Activated T-helper 1 cell treated with anti-CD3 and anti-CD28 coated beads, Interleukin-2, amount 50 U/mL, for 16 hours (primary cell): ENCODE measurements around the gene DMRTA1.
"Not testable (repeated sequence)": the region's sequence is repeated elsewhere in the genome, so short reads cannot be mapped to it uniquely, and the experiment has no call there.

Source experiments
- DNase-seq, 2 donors: peaks; one replicate each; pipeline ENCODE4 v3.0.0-alpha.2; 2020; ENCODE audit warnings: low read depth in 1 of 2, low spot score in 1 of 2

Gene DMRTA1, protein sequence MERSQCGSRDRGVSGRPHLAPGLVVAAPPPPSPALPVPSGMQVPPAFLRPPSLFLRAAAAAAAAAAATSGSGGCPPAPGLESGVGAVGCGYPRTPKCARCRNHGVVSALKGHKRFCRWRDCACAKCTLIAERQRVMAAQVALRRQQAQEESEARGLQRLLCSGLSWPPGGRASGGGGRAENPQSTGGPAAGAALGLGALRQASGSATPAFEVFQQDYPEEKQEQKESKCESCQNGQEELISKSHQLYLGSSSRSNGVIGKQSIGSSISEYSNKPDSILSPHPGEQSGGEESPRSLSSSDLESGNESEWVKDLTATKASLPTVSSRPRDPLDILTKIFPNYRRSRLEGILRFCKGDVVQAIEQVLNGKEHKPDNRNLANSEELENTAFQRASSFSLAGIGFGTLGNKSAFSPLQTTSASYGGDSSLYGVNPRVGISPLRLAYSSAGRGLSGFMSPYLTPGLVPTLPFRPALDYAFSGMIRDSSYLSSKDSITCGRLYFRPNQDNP

DNA sequence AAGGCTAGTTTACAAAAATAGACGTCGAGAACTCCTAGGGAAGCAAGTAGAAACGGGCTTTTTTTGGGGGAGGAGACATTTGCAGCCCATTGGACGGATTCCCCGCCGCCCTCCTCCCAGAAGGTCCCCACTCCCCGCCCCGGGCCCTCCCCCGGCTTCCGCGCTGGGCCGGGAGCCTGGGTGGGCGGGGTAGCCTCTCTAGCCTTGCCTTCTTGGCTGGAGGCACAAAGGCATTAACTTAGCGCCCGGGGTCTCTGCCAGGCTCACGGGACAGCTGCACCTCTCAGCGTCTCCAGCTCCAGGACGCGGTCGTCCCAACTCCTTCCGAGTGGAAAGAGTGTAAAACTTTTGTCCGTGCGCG, at the start of gene DMRTA1:
TSS of gene DMRTA1 (plus strand) at position 236 of the 361 bp plus-strand sequence. CDS start 242 bp downstream, outside the sequence.
- DNase-seq, result no peak

DNA sequence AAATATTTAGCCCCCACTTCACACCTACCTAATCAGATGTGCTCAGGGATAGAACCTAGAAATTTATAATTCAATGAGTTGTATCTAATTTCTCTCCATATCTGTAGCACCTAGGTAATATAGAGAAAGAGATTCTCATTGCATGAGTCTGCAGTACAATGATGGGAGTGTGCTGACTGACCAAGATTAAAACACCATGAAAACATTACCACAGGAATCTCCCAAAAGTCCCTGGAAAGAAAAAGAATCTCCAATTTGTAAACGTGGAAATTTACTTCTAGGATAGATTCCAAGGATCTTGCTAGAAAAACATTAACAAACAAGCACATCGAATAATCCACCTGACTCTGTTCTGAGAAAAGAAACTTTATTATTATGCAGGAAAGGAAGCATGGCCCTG, 45.0 kb upstream of the DMRTA1 start:
- DNase-seq, result no peak

DNA sequence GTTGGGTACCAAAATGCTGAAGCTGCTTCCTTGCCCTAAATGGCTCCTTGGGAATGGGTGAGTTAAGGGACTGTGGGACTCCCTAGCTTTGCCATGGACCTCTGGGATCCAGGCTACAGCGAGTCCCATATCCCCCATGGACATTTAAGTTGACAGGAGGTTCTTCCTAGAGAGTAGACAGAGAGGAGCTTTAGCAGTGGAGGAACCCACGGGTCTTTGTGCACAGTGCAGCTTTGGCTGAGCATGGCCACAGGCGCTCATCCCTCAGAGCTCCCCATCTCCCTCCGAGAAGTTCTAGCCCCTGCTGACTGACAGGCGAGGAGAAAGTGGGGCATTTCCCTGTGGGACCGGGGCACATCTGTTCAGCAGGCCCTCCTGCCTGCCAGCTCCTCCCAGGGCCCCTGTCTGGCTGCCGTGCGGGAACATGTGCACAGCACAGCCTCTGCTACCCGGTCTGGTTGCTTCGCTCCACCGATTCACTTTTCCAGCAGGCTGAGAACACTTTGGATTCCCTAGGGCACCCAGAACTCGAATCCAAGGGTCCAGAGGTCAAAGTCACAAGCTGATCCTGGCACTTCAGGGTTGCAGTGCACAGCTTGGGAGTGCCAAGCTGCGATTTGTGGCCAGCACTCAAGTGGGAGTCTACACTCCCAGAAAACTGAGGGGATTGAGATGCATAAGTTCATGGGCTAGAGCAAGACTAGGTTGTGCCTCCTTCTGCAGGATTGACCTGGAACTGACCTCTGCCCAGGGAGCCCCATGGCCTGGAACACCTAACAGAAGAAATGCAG, 40.6 kb upstream of the DMRTA1 start:
- DNase-seq, result no peak

DNA sequence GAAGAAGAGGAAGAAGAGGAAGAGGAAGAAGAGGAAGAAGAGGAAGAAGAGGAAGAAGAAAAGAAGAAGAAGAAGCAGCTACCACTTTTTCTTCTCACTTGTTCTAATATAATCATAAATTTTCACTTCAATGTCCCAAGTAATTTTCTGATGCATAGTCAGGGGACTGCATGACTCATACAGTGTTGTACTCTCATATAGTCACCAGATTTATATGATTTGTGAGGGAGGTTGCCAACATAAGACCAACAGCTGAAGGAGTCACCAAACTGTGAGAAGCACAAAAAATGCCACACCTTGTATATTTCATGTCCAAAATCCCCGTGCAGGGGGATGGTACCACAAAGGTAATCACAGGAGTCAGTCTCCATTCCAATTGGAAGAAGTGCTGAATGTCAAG, 32.7 kb upstream of the DMRTA1 start:
- no peak for DNase-seq

DNA sequence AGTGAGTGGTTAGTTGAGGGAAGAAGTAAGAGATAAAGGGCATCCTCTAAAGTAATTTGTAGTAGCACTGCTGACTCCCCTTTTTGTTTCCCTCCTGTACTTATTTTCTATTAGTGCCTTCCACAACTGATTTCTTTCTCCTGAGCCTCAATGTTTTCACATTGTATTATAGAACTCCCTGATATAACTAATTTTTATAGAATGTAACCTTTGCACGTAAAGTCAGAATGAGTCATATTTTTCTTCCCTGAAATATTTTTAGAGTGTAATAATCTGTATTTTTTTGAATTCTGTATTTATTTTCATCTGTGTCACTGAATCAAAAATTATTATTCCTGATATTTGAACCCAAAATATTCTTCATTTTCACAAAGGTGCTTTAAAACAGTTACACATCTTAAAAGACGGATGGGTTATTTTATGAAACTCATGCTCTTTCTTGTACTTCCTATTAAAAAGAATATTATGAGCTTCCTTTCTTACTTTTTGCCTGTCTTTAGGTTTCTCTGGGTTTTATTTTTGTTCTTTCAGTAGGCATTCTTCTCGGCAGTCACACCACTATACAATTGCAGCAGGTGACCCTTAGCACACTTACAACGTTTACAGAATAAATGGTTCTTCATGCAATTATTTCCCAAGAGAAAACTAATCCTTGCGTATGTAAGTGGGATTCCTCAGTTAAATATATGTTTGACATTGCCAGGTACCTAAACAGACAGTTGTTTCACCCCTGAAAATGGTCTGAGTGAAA, 30.5 kb upstream of the DMRTA1 start:
- DNase-seq, result no peak

DNA sequence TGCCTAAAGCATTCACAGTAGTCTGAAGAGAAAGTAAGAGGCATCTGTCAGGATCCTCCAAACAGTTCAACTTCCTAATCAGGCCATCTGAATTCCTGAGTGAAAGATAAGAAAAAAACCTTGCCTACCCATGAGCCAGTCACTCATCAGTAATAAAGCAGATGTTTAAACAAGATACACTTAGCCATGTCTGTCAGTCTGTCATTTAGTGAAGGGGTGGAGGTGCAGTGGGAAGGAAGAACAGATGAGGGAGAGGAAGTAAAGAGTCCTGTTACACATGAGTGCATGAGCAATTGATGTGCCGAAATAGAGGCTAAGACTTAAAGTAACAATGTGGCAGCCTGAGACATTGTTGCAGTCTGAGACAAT, 29.9 kb upstream of the DMRTA1 start:
- DNase-seq, result no peak

DNA sequence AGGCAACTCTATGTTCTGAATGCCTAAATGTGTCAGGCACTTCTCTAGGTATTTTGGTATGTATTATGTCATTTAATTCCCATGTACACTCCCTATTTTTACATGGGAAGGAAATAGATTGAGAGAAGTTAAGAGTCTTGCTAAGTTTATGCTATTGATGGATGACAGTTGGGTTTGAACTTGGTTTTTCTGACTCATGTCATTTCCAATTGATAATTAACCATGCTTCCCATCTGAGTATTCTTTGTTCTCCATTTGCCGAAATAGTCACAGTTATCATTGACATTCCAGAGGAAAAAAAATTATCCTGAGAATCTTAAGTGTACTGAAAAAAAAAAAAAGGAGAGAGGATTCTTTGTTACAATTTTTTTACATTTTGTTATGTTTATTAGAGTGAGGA, 23.1 kb upstream of the DMRTA1 start:
- DNase-seq, result no peak

DNA sequence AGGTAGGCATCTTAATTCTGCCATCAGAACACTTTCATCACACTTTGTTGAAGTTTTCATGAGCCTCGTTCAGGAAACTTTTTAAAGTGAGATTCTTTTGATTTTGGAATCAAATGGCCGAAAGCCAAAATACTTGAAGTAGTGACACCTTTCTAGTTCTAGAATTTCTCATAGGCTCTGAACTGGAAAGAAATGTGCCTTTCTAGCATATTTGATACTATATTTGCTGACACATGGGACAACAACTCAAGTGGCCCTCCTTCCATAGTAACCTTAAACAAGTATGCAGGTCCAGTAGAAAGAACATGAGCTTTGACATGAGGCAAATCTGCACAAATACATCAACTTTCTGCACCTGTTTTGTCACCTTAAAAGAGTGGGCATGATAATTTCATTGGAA, 22.0 kb upstream of the DMRTA1 start:
- no peak for DNase-seq

DNA sequence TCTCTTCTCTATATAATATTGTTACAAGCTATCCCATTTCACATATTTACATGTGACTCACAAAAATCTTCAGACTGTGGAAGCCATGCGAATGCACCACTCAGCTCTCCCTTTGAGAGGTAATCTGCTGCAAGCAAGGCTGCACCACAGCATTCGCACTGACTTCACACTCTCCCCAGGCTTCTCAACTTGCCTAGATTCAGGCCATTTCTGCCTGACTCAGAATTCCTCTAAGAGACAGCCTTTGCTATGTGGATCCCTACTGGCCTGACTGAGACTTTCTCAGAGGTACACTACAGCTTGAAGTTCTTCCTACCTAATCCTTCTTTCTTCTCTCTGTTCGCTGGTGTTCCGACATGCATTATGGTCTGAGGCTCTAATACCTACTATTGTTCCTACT, 21.1 kb upstream of the DMRTA1 start:
- DNase-seq, result no peak

DNA sequence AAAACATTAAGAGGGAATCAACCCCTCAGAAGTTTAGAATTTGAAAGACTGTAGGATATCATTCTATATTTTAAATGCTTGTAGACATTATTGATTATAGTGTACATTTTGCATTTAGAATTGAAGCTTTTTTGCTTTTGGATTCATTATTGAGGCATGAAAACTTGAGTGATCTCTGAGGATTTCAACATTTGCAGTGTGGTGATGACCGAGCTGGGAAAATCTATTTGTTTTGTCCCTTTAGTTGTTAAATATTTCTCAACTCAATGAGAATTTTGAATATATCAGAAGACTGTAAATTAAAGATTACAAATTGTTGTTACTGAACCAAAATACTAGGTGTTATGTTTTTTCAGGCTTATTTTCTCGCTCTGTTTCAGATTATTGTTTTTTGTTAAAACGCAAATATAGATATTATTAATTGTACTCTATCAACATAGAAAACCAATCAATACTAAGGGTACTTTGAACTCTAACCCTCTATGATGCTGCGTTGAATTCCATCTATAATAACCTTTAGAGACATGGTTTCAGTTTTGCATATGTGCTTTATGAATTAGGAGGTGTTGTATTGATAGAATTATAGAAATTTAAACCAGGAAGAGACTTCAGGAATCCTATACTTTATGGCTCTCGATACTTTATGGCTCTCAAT, 19.3 kb upstream of the DMRTA1 start:
- DNase-seq, result no peak

DNA sequence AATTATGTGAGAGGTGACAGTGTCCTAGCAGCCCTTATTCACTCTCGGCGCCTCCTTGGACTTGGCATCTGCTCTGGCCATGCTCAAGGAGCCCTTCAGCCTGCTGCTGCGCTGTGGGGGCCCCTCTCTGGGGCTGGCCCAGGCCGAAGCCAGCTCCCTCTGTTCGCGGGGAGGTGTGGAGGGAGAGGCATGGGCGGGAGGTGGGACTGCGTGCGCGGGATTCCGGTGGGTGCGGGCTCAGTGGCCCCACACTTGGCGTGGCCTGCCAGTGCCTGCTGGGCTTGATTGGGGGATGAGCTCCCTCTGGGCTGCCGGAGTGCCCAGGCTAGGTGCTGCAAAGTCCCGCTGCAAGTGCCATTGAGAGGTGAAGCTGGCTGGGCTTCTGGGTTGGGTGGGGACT, 12.9 kb upstream of the DMRTA1 start:
- no peak for DNase-seq

DNA sequence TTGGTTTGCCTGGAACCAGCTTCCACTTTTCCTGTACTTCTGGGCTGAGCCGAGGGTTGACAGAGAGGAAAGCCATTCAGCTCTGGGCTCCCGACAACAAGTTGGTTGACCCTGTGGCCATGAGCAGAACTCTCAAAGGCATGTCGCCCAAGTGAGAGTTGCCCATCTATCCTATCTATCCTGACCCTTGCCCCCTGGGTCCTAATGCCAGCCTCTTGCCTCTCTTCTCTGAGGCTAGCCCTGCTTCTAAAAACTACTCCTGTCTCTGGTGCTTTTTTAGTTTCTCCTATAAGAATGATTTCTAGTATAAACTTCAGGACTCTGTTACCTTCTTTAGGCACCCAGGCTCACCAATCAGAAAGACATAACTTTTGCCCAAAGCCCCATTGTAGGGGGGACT, 11.4 kb upstream of the DMRTA1 start:
- DNase-seq, result not testable (repeated sequence)

DNA sequence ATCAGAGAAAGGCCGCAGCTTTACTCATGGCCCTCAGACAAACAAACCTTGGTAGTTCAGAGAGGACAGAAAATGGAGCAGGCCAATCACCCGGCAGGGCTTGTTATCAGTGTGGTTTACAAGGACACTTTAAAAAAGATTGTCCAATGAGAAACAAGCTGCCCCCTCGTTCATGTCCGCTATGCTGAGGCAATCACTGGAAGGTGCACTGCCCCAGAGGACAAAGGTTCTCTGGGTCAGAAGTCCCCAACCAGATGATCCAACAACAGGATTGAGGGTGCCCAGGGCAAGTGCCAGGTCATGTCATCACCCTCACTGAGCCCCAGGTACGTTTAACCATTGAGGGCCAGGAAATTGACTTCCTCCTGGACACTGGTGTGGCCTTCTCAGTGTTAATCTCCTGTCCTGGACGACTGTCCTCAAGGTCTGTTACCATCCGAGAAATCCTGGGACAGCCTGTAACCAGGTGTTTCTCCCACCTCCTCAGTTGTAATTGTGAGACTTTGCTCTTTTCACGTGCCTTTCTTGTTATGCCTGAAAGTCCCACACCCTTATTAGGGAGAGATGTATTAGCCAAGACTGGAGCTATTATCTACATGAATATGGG, 9.1 kb upstream of the DMRTA1 start:
- DNase-seq, result not testable (repeated sequence)

DNA sequence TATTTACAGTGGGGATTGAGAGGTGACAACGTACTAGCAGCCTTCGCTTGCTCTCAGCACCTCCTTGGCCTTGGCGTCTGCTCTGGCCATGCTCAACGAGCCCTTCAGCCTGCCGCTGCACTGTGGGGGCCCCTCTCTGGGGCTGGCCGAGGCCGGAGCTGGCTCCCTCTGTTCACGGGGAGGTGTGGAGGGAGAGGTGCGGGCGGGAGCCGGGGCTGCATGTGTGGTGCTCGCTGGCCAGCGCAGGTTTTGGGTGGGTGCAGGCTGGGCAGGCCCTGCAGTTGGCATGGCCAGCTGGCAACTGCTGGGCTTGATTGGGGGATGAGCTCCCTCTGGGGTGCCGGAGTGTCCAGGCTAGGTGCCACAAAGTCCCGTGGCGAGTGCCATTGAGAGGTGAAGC, 5.8 kb upstream of the DMRTA1 start:
- DNase-seq, result no peak

DNA sequence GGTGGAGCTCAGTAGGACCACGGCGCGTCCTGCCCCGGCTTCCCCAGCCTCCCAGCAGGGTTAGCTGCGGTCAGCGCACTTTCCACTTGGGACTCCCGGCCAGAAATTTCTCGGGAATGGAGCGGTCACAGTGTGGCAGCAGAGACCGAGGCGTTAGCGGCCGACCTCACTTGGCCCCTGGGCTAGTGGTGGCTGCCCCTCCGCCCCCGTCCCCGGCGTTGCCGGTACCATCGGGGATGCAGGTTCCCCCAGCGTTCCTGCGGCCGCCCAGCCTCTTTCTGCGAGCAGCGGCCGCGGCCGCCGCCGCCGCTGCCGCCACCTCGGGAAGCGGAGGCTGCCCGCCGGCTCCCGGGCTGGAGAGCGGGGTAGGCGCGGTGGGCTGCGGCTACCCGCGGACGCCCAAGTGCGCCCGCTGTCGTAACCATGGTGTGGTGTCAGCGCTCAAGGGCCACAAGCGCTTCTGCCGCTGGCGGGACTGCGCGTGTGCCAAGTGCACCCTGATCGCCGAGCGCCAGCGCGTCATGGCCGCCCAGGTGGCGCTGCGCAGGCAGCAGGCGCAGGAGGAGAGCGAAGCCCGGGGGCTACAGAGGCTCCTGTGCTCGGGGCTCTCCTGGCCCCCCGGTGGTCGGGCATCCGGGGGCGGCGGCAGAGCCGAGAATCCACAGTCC, 460 bp downstream of the DMRTA1 start:
- peak in 1 of 2 donors; percentile 2 for DNase-seq

DNA sequence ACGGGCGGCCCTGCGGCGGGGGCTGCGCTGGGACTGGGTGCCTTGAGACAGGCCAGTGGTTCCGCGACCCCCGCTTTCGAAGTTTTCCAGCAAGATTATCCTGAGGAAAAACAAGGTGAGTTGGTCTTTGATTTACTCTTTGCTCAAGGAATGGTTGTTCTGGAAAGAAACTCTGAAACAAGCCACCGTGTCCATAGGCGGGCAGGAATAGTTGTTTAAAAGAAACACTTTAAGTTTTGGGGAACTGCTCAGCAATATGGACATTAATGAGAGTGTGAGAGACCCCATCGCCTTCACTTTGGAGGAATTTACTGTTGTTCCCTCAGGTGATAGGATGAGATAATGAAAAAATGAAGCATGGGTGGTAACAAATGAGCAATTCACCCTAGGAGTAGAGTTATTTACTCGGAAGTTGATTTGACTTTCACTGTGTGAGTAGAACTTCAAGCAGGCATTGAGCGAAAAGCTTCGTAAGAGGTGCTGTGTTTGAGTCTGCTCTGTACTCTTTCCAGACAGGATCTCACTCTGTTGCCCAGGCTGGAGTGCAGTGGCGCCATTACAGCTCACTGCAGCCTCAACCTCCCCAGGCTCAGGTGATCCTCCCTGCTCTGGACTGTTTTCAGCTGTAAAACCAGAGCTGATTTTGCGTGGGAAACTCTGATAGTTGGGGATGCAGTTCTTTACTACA, 1.1 kb downstream of the DMRTA1 start:
- DNase-seq, result no peak

DNA sequence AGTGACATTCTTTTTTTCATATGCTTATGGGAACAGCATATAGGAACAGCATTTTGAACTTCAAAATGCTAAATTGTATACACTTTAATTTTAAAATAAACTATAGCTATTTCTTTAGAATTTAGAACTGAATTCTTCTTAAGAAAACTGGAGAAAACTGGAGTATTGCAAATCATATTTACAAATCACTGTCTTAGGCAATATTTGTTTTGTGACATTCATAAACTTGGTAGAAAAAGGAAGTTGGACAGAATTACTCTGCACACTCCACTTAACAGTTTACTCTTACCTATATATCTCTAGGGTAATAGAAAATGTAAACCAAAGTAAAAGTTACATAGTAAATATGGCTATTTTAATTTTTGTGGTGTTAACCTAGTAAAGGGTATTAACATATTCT, 3.1 kb downstream of the DMRTA1 start:
- DNase-seq, result no peak

DNA sequence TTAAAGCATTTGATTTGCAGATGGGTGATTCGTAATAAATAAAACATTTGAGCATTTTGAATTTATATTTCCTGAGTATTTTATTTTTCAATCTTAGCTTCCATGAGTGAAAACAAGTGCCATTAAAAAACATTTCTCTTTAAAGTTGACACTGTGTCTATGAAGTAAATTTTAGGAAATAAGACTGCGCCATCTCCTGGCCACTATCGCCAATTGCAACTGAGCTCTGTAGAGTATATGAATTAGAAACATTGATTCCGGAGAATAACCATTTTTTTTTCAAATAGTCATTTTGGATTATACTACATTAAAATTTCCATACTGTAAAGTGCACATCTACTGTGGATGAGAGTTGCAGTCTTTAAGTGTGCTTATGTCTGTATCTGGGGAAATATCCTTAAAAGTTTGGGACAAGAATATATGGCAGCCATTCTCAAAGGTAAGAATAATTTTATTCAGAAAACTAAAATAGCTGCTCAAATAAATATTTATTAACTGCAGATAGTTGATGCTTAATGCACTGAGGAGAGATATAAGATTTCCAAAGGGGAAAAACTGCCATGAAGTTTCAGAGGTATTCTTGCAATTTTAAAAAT, 5.9 kb downstream of the DMRTA1 start:
- DNase-seq, result peak in 1 of 2 donors; percentile 15

DNA sequence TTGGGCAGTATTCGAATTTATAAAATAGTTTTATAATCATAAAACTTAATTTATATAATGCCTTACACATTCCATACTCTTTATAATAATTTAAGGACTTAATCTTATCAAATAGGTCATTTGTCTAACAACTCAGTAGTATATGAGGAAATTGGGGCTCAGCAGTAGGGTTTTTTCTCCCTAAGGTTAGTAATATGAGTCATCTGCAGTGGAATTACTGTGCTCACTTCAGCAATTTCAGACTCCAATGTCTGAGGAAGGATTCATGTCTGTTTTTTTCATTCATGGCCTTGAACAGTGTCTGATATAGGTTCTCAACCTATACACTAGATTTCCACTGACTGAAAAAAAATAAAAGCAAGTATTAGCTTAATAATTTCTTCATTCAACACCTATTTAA, 7.4 kb downstream of the DMRTA1 start:
- no peak for DNase-seq
